HG03520 (cell line): Measurements from ENCODE around the gene PEAK1.

ENCODE experiments used
- ATAC-seq: cut with Tn5 transposase; IDR thresholded peaks from one replicate; pipeline ENCODE4 v1.9.1; 2021; ENCODE audit warnings: mild to moderate bottlenecking, moderate library complexity; ENCODE audit not compliant: unreplicated experiment

PEAK1 gene

DNA sequence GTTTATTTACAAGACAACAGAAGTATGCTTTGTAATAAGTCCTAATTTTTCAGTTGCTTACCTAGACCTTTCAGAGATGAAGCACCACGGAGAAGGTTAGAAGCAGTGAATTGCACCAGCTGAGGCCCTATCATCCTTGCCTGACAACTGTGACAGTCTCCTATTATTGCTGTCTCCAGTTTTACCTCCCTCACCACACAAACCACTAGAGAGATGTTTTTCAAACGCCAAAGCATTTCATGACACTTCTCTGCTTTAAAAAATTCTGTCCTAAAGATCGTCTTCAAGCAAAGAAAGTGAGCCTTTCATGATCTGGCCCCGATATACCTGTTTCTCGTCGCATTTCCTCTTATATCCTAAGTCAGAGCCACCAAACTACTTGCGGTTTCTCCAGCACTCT lies 276.7 kb downstream of the PEAK1 start:
- no peak for ATAC-seq

- no peak for ATAC-seq
These were observed 279.7 kb downstream of the PEAK1 start for GRCh38 chr15:77140220-77140619.

GRCh38 chr15:77139312-77139711 lies 280.6 kb downstream of the PEAK1 start:
- no peak for ATAC-seq

GRCh38 chr15:77138167-77138522 lies 281.8 kb downstream of the PEAK1 start:
- no peak for ATAC-seq

- no peak for ATAC-seq
These were observed 284.7 kb downstream of the PEAK1 start for GRCh38 chr15:77135181-77135580.

DNA sequence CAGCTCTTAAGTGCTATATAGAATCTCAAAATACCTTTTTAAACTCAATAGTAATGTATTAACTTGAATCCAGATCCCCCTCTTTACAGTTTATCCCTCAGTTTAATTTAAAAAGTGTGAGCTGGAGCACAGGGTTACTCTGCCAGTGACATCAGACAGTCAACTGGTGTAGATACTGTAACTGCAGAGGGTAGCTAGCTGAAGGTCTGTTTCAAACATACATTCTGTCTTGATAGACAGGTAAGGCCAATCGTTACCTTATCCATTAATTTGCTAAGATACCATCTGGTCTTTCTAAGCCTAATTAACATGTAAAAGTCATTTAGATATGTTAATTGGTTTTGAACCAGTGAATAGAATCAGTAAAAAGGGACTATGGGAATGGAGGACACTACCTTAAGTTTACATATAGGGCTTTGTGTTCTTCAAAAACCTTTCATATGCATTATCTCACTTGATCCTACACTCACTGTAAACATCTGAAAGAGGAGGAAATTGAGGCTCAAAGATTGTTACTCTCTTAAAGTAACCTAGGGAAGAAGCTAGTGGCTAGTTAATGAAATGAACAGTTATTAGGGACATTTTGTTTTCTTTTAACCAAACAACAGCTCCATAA lies 289.5 kb downstream of the PEAK1 start:
- ATAC-seq = no peak

DNA sequence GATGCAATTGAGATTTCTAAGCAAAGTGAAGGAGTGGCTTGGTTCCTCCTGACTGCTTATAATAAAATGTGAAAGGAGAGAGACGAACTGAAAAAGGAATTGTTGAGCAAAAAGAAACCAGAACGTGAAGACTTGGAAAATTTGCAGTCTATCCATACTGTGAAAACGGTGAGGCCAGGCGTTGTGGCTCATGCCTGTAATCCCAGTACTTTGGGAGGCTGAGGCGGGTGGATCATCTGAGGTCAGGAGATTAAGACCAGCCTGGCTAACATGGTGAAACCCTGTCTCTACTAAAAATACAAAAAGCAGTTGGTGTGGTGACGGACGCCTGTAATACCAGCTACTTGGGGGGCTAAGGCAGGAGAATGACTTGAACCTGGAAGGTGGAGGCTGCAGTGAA lies 292.3 kb downstream of the PEAK1 start:
- no peak for ATAC-seq

DNA sequence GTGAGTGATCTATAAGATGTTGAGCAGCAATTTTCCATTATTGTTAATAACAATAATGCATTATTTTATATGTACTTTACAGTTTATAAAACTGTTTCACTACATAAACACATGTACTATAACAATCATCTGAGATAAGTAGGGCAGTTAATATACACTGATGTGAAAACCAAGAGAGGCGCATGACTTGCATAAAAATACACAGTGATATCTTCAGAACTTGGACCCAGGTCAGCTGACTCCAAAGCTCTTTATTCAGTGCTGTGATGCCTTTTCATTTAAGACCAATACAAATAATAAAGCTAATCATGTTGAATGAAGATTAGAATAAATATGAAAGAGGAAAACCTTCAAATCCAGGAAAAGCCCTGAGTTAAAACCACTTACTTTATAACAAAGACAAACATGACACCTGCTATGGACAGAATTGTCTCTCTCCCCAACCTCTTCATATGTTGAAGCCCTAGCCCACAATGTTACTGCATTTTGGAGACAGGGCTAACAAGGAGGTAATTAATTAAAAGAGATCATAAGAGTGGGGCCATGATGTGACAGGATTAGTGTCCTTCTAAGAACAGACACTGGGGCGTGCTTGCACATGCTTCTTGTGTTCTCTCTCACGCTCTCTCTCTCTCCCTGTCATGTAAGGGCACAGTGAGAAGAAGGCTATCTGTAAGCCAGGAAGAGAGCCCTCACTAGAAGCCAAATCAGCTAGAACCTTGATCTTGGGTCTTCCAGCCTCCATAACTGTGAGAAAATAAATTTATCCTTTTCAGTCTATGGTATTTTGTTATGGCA lies 293.2 kb downstream of the PEAK1 start:
- ATAC-seq = no peak

- ATAC-seq = no peak
These were observed 296.1 kb downstream of the PEAK1 start for GRCh38 chr15:77123854-77124253.

GRCh38 chr15:77122576-77122975 lies 297.3 kb downstream of the PEAK1 start:
- ATAC-seq = no peak

DNA sequence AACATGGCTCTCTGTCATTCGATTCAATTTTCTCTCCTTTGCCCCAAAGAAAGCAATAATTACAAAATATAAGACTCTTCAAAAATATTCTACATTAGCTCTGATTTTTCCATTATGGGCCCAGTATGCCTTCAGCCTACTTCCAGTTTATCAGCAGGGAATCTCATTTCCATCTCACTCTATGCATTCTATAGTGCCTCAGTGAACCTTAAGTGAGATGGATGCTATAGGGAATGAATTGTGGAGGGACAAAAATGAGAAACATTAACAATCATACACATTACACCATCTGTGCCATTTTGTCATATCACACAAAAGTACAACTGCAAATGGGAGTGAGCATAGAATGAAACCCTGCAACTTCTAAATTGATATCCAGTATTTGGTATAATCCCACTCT lies 298.3 kb downstream of the PEAK1 start:
- no peak for ATAC-seq

DNA sequence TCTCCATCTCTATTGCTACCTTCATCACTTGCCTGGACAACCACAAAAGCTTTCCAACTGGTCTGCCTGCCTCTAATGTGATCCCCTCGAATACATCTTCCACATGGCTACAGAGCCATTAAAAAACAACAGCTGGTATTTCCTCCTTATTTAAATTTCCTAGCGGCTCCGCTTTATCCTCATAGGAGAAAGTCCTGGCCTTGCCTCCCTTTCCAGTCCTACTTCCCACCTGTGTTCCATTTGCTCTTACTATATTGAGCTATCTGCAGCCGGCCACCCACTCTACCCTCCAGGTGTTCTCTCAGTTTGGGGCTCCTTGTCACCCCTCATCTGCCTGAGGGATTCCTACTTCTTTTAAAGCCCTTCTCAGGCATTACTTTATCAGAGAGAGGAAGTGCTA lies 299.3 kb downstream of the PEAK1 start:
- ATAC-seq = no peak

GRCh38 chr15:77119446-77119845 lies 300.5 kb downstream of the PEAK1 start:
- ATAC-seq = no peak

DNA sequence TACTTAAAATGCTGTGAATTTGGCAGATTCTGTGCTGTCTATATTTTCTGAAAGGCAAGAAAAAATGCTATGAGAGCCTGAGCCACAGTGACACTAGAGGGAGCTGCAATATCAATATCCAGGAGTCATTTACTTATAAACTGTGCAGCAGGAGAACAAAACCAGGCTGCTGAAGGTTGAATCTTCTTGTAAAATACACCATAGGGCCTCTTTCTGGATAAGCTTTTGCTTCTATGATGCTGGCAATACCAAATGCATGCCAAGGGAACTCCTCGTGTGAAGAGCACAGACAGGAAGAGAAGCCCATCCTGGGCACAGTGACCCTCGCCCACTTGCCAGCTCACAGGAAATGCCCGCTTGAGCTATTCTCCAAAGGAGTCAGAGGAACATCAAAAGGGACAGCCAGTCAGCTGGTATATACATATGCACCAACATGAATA lies 301.0 kb downstream of the PEAK1 start:
- no peak for ATAC-seq

- no peak for ATAC-seq
These were observed 304.7 kb downstream of the PEAK1 start for GRCh38 chr15:77115179-77115578.

GRCh38 chr15:77112838-77113504 lies 306.9 kb downstream of the PEAK1 start:
- no peak for ATAC-seq

- ATAC-seq = no peak
These were observed 308.1 kb downstream of the PEAK1 start for GRCh38 chr15:77111789-77112188.

GRCh38 chr15:77107531-77108355 lies 312.2 kb downstream of the PEAK1 start:
- ATAC-seq = no peak

GRCh38 chr15:77107068-77107467 lies 312.8 kb downstream of the PEAK1 start:
- ATAC-seq = no peak

- ATAC-seq = no peak
These were observed 315.7 kb downstream of the PEAK1 start for GRCh38 chr15:77104155-77104554.

GRCh38 chr15:77099741-77100463 lies 320.0 kb downstream of the PEAK1 start:
- ATAC-seq = no peak
